Measurements from ENCODE around the gene CGNL1. TPM values are rescaled to one million over a fixed set of nuclear protein-coding genes. Genes with fewer than 3 reads are reported as not detected.

Gene CGNL1, protein sequence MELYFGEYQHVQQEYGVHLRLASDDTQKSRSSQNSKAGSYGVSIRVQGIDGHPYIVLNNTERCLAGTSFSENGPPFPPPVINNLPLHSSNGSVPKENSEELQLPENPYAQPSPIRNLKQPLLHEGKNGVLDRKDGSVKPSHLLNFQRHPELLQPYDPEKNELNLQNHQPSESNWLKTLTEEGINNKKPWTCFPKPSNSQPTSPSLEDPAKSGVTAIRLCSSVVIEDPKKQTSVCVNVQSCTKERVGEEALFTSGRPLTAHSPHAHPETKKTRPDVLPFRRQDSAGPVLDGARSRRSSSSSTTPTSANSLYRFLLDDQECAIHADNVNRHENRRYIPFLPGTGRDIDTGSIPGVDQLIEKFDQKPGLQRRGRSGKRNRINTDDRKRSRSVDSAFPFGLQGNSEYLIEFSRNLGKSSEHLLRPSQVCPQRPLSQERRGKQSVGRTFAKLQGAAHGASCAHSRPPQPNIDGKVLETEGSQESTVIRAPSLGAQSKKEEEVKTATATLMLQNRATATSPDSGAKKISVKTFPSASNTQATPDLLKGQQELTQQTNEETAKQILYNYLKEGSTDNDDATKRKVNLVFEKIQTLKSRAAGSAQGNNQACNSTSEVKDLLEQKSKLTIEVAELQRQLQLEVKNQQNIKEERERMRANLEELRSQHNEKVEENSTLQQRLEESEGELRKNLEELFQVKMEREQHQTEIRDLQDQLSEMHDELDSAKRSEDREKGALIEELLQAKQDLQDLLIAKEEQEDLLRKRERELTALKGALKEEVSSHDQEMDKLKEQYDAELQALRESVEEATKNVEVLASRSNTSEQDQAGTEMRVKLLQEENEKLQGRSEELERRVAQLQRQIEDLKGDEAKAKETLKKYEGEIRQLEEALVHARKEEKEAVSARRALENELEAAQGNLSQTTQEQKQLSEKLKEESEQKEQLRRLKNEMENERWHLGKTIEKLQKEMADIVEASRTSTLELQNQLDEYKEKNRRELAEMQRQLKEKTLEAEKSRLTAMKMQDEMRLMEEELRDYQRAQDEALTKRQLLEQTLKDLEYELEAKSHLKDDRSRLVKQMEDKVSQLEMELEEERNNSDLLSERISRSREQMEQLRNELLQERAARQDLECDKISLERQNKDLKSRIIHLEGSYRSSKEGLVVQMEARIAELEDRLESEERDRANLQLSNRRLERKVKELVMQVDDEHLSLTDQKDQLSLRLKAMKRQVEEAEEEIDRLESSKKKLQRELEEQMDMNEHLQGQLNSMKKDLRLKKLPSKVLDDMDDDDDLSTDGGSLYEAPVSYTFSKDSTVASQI
- polyA plus RNA-seq (2013, experiment 1 of 2) = 0.23 TPM
- 0.22 TPM for polyA plus RNA-seq (2013, experiment 2 of 2)

- Histone ChIP-seq H3K4me1 (ENCODE audit: control insufficient read depth, insufficient read depth, low read depth, low read length) (peaks cover 16% of the 10 kb centered on the region), H3K9ac (ENCODE audit: low read length) (peak within 1 kb of the TSS; percentile 62), H2AFZ (ENCODE audit: low read depth, low read length) (peak within 1 kb of the TSS; percentile 29), H2BK12ac (ENCODE audit: low read length in 2 of 2) (no peak within 1 kb of the TSS), H3K18ac (ENCODE audit: low read depth in 1 of 2, low read length in 2 of 2) (no peak within 1 kb of the TSS), H2AK5ac (ENCODE audit: low read length, severe bottlenecking) (peak within 1 kb of the TSS; percentile 81), H3K27me3 (ENCODE audit: control insufficient read depth in 1 of 2, insufficient read depth in 1 of 2, low read length in 2 of 2) (peaks cover 0 to 76% of the 10 kb centered on the region in 2 experiments), H2BK5ac (ENCODE audit: low read depth, low read length, poor library complexity, severe bottlenecking) (peak within 1 kb of the TSS; percentile 53), H3K14ac (ENCODE audit: low read length in 2 of 2) (no peak within 1 kb of the TSS), H2BK15ac (ENCODE audit: low read depth, poor library complexity, severe bottlenecking) (peak within 1 kb of the TSS; percentile 73), H3K36me3 (ENCODE audit: control insufficient read depth in 1 of 2, insufficient read depth in 2 of 2, low read depth in 1 of 2, low read length in 2 of 2) (peaks cover 0 to 7% of the 10 kb centered on the region in 2 experiments), H3K27ac (ENCODE audit: low read length, poor library complexity, severe bottlenecking) (no peak within 1 kb of the TSS), H3K9me3 (ENCODE audit: control insufficient read depth, low read length) (no peaks in the 10 kb centered on the region), H3K4me3 (ENCODE audit: insufficient read depth in 1 of 2, low read depth in 1 of 2, low read length in 2 of 2) (peak within 1 kb of the TSS; percentile 79 to 84), H2BK120ac (ENCODE audit: low read depth, low read length) (peak within 1 kb of the TSS; percentile 67), H3K4me2 (ENCODE audit: low read length, poor library complexity, severe bottlenecking) (peak within 1 kb of the TSS; percentile 75), H4K8ac (ENCODE audit: low read length) (peak within 1 kb of the TSS; percentile 59), H3K4ac (ENCODE audit: low read depth in 1 of 2, low read length in 2 of 2) (no peak within 1 kb of the TSS), H3K23ac (ENCODE audit: low read length in 2 of 2) (peak within 1 kb of the TSS in 1 of 2 experiments; percentile 78), H4K91ac (ENCODE audit: low read length) (no peak within 1 kb of the TSS), H3K79me1 (replicated peaks; ENCODE audit: low read length, poor library complexity, severe bottlenecking) (peaks cover 15% of the 10 kb centered on the region)
- WGBS = 30% methylated on average over 40 of the region's 76 CpGs
- peak; percentile 23 for DNase-seq
These were observed at the start of gene CGNL1 for GRCh38 chr15:57375827-57376695. Gene CGNL1, plus strand, starts transcription at chr15:57376505. Its CDS starts 61,495 bp downstream, at chr15:57438000.

- H3K4me1 ChIP-seq (ENCODE audit: control insufficient read depth, insufficient read depth, low read depth, low read length) = peaks cover 11% of the 10 kb centered on the region
- no peak overlapping the region for H3K4ac ChIP-seq (ENCODE audit: low read depth in 1 of 2, low read length in 2 of 2)
- 67% methylated on average over 11 of the region's 11 CpGs for WGBS
- peak overlapping the region in 1 of 2 experiments; percentile 10 for H3K4me3 ChIP-seq (ENCODE audit: insufficient read depth in 1 of 2, low read depth in 1 of 2, low read length in 2 of 2)
- H4K8ac ChIP-seq (ENCODE audit: low read length) = no peak overlapping the region
- H2AK5ac ChIP-seq (ENCODE audit: low read length, severe bottlenecking) = no peak overlapping the region
- H3K9ac ChIP-seq (ENCODE audit: low read length) = peak overlapping the region; percentile 72
- no peak overlapping the region for H3K14ac ChIP-seq (ENCODE audit: low read length in 2 of 2)
- H4K91ac ChIP-seq (ENCODE audit: low read length) = no peak overlapping the region
- no peak overlapping the region for H2BK120ac ChIP-seq (ENCODE audit: low read depth, low read length)
- no peak overlapping the region for H2BK15ac ChIP-seq (ENCODE audit: low read depth, poor library complexity, severe bottlenecking)
- H3K27ac ChIP-seq (ENCODE audit: low read length, poor library complexity, severe bottlenecking) = no peak overlapping the region
- no peak overlapping the region for H3K23ac ChIP-seq (ENCODE audit: low read length in 2 of 2)
- H3K79me1 ChIP-seq (replicated peaks; ENCODE audit: low read length, poor library complexity, severe bottlenecking) = no peaks in the 10 kb centered on the region
- no peak overlapping the region for H2BK12ac ChIP-seq (ENCODE audit: low read length in 2 of 2)
- no peaks in the 10 kb centered on the region for H3K36me3 ChIP-seq (ENCODE audit: control insufficient read depth in 1 of 2, insufficient read depth in 2 of 2, low read depth in 1 of 2, low read length in 2 of 2)
- H2AFZ ChIP-seq (ENCODE audit: low read depth, low read length) = no peak overlapping the region
- H2BK5ac ChIP-seq (ENCODE audit: low read depth, low read length, poor library complexity, severe bottlenecking) = no peak overlapping the region
- H3K9me3 ChIP-seq (ENCODE audit: control insufficient read depth, low read length) = no peaks in the 10 kb centered on the region
- no peak overlapping the region for H3K4me2 ChIP-seq (ENCODE audit: low read length, poor library complexity, severe bottlenecking)
- H3K18ac ChIP-seq (ENCODE audit: low read depth in 1 of 2, low read length in 2 of 2) = no peak overlapping the region
- peak; percentile 84 for DNase-seq
- H3K27me3 ChIP-seq (ENCODE audit: control insufficient read depth in 1 of 2, insufficient read depth in 1 of 2, low read length in 2 of 2) = peaks cover 0 to 12% of the 10 kb centered on the region in 2 experiments
These were observed 48.3 kb upstream of the CGNL1 start for GRCh38 chr15:57327985-57328471.

DNA sequence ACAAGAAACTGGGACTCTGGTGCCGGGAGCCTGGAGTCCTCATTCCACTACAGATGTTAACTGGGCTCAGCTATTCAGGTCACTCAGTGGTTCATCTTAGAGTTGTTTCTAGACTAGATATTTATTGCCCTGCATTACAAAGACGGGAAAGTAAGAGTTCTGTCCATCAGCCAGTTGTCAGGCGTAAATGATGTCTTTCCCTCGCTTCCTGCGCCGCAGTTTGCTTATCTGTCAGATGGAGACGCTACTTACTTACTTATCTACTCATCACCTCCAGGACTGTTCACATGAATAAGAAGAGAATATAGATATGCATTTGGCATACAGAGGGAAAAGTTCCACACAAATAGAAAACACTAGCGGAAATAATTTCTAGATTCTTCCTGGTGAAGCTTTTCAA lies 47.8 kb upstream of the CGNL1 start:
- H3K18ac ChIP-seq (ENCODE audit: low read depth in 1 of 2, low read length in 2 of 2) = no peak overlapping the region
- no peak overlapping the region for H3K23ac ChIP-seq (ENCODE audit: low read length in 2 of 2)
- H3K4me3 ChIP-seq (ENCODE audit: insufficient read depth in 1 of 2, low read depth in 1 of 2, low read length in 2 of 2) = no peak overlapping the region
- no peak overlapping the region for H2AK5ac ChIP-seq (ENCODE audit: low read length, severe bottlenecking)
- no peak overlapping the region for H4K91ac ChIP-seq (ENCODE audit: low read length)
- H3K4me1 ChIP-seq (ENCODE audit: control insufficient read depth, insufficient read depth, low read depth, low read length) = peaks cover 11% of the 10 kb centered on the region
- H2AFZ ChIP-seq (ENCODE audit: low read depth, low read length) = no peak overlapping the region
- no peak overlapping the region for H4K8ac ChIP-seq (ENCODE audit: low read length)
- H2BK15ac ChIP-seq (ENCODE audit: low read depth, poor library complexity, severe bottlenecking) = no peak overlapping the region
- H3K4ac ChIP-seq (ENCODE audit: low read depth in 1 of 2, low read length in 2 of 2) = no peak overlapping the region
- H3K4me2 ChIP-seq (ENCODE audit: low read length, poor library complexity, severe bottlenecking) = no peak overlapping the region
- no peaks in the 10 kb centered on the region for H3K79me1 ChIP-seq (replicated peaks; ENCODE audit: low read length, poor library complexity, severe bottlenecking)
- no peak for DNase-seq
- H3K9me3 ChIP-seq (ENCODE audit: control insufficient read depth, low read length) = no peaks in the 10 kb centered on the region
- H3K9ac ChIP-seq (ENCODE audit: low read length) = peak overlapping the region; percentile 67
- WGBS = 95% methylated on average over 6 of the region's 8 CpGs
- no peaks in the 10 kb centered on the region for H3K36me3 ChIP-seq (ENCODE audit: control insufficient read depth in 1 of 2, insufficient read depth in 2 of 2, low read depth in 1 of 2, low read length in 2 of 2)
- no peak overlapping the region for H2BK12ac ChIP-seq (ENCODE audit: low read length in 2 of 2)
- H3K27me3 ChIP-seq (ENCODE audit: control insufficient read depth in 1 of 2, insufficient read depth in 1 of 2, low read length in 2 of 2) = peaks cover 0 to 12% of the 10 kb centered on the region in 2 experiments
- H2BK5ac ChIP-seq (ENCODE audit: low read depth, low read length, poor library complexity, severe bottlenecking) = no peak overlapping the region
- H3K14ac ChIP-seq (ENCODE audit: low read length in 2 of 2) = no peak overlapping the region
- H3K27ac ChIP-seq (ENCODE audit: low read length, poor library complexity, severe bottlenecking) = no peak overlapping the region
- no peak overlapping the region for H2BK120ac ChIP-seq (ENCODE audit: low read depth, low read length)
